NCI-H2029 treated with DMSO at 0.1 percent for 48 hours (cell line): ENCODE data around the gene TXNDC2.

Experiments
- DNase-seq: peaks from one replicate; lab custom pipeline; 2025; lab: John Stamatoyannopoulos, UW

TXNDC2 gene

GRCh38 chr18:9931678-9932077, 45.9 kb downstream of the TXNDC2 start:
- DNase-seq = no peak

GRCh38 chr18:9933865-9934264, 48.1 kb downstream of the TXNDC2 start:
- no peak for DNase-seq

GRCh38 chr18:9934274-9934673, 48.5 kb downstream of the TXNDC2 start:
- no peak for DNase-seq
